Adrenal gland (tissue), 5 donors: ENCODE data around the gene SLC25A44.
"Not testable (repeated sequence)": the region's sequence is repeated elsewhere in the genome, so short reads cannot be mapped to it uniquely, and the experiment has no call there.

Experiments used
- POLR2A ChIP-seq, 2 donors: fragments of 450-650 bp; IDR thresholded peaks; one replicate each; pipeline ENCODE4 v1.6.1; 2017; ENCODE audit warnings: antibody characterized with exemption in 2 of 2, mild to moderate bottlenecking in 2 of 2, moderate library complexity in 1 of 2
- TF ChIP-seq, protein P1 (sequence below), 6 experiments: fragments of 450-650 bp in 4 of 6; fragments of 200-600 bp in 2 of 6; sonication (generic) in 1 of 6; IDR thresholded peaks; 1 replicate in 5 of 6; 2 replicates in 1 of 6; pipeline versions ENCODE4 v1.5.1 to v1.8.0; 2016 to 2021; ENCODE audit warnings: antibody characterized with exemption in 6 of 6, mild to moderate bottlenecking in 2 of 6, moderate library complexity in 1 of 6
- donor health status: DM: no; HTN: no; CAD: no.

DNA sequence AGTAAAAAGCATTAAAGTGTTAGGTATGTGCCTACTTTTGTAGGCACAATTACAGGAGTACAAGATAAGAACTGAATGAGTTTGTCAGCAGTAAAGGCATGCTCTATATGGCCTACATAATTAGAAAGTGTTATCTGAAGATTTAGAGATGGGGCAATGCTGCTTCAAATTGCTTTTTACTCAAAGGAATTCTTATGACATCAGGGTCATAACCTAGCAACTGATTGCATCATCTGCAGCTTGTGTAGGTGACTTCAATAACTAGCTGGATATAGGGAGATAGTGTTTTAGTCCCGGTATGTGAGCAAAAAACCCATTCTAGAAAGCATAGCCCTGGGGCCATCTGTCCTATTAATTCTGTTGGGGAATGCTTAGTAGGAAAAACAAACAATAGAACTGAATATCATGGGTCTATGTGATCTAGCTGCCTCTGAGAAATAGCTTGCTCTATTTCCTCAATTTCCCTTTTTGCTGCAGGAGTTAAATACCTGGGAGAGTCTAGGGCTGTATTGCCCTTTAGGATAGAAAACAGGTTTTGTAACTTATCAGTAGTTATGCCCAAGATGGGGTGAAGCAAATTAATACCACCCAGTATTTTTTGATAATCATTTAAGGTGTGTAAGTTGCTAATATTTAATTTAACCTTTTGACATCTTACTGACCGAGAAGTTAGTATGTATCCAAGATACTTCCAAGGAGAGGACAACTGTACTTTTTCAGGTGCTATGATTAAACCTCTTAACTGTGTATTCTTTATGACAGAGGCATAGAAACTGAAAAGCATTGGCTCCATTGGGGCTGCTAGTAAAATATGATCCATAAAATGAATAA, 7.3 kb upstream of the SLC25A44 start:
- TF ChIP-seq, protein P1, sequence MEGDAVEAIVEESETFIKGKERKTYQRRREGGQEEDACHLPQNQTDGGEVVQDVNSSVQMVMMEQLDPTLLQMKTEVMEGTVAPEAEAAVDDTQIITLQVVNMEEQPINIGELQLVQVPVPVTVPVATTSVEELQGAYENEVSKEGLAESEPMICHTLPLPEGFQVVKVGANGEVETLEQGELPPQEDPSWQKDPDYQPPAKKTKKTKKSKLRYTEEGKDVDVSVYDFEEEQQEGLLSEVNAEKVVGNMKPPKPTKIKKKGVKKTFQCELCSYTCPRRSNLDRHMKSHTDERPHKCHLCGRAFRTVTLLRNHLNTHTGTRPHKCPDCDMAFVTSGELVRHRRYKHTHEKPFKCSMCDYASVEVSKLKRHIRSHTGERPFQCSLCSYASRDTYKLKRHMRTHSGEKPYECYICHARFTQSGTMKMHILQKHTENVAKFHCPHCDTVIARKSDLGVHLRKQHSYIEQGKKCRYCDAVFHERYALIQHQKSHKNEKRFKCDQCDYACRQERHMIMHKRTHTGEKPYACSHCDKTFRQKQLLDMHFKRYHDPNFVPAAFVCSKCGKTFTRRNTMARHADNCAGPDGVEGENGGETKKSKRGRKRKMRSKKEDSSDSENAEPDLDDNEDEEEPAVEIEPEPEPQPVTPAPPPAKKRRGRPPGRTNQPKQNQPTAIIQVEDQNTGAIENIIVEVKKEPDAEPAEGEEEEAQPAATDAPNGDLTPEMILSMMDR (IDR thresholded peaks at IDR 0.05): not testable (repeated sequence)
- TF ChIP-seq POLR2A (IDR thresholded peaks at IDR 0.05): not testable (repeated sequence)
